Raji (cell line): ENCODE data around the gene SH2D1B.

Source experiments
- POLR2A ChIP-seq: IDR thresholded peaks from 2 replicates; pipeline ENCODE4 v1.6.1; 2011; ENCODE audit warnings: low read depth, low read length, control low read depth; ENCODE audit not compliant: insufficient read depth

Gene SH2D1B

GRCh38 chr1:162400790-162401355, 11.1 kb downstream of the SH2D1B start:
- no peak for TF ChIP-seq POLR2A

GRCh38 chr1:162398999-162399580, 12.8 kb downstream of the SH2D1B start:
- TF ChIP-seq POLR2A, result no peak

GRCh38 chr1:162397943-162398560, 13.9 kb downstream of the SH2D1B start:
- no peak for TF ChIP-seq POLR2A

- no peak for TF ChIP-seq POLR2A
Measured at GRCh38 chr1:162397039-162397448, 14.9 kb downstream of the SH2D1B start.

GRCh38 chr1:162396201-162396906, 15.6 kb downstream of the SH2D1B start:
- TF ChIP-seq POLR2A, result no peak

- TF ChIP-seq POLR2A, result no peak
Measured at GRCh38 chr1:162391790-162392563, 20.0 kb downstream of the SH2D1B start.

GRCh38 chr1:162390396-162391185, 21.3 kb downstream of the SH2D1B start:
- TF ChIP-seq POLR2A, result no peak

- TF ChIP-seq POLR2A, result no peak
Measured at GRCh38 chr1:162389971-162390370, 22.0 kb downstream of the SH2D1B start.

GRCh38 chr1:162389021-162389818, 22.7 kb downstream of the SH2D1B start:
- no peak for TF ChIP-seq POLR2A

- no peak for TF ChIP-seq POLR2A
Measured at GRCh38 chr1:162388615-162389014, 23.3 kb downstream of the SH2D1B start.

GRCh38 chr1:162388083-162388594, 23.8 kb downstream of the SH2D1B start:
- TF ChIP-seq POLR2A, result no peak

- no peak for TF ChIP-seq POLR2A
Measured at GRCh38 chr1:162387226-162388082, 24.5 kb downstream of the SH2D1B start.

GRCh38 chr1:162386292-162387225, 25.4 kb downstream of the SH2D1B start:
- TF ChIP-seq POLR2A, result no peak
